HTR-8/SVneo (cell line): ENCODE measurements around the gene TRERF1.

ENCODE experiments used
- DNase-seq: peaks from one replicate; pipeline ENCODE4 v3.0.0; 2011; ENCODE audit warnings: low spot score, mixed read lengths; ENCODE audit not compliant: insufficient read length
- FAIRE-seq: peaks from 2 replicates; lab custom pipeline; 2011; peaks lifted over from hg19 to GRCh38; lab: Jason Lieb, UNC

The TRERF1 gene

DNA sequence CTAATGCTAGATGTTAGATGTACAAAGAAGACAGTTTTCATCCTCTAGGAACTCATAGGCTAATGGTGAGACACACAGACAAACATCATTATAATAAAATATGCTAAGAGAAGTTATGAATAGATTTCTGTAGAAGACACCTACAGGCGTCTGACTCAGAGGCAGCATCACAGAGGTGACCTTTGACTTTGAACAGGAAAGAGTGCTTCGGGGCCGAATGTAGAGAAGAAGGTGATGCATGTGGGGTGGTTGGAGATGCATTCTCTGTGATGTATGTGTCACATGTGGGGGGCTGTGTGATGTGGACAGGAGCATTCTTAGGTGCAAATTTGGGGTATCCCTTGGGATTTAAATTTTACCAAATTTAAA lies 271.8 kb downstream of the TRERF1 start:
- FAIRE-seq, result no peak

DNA sequence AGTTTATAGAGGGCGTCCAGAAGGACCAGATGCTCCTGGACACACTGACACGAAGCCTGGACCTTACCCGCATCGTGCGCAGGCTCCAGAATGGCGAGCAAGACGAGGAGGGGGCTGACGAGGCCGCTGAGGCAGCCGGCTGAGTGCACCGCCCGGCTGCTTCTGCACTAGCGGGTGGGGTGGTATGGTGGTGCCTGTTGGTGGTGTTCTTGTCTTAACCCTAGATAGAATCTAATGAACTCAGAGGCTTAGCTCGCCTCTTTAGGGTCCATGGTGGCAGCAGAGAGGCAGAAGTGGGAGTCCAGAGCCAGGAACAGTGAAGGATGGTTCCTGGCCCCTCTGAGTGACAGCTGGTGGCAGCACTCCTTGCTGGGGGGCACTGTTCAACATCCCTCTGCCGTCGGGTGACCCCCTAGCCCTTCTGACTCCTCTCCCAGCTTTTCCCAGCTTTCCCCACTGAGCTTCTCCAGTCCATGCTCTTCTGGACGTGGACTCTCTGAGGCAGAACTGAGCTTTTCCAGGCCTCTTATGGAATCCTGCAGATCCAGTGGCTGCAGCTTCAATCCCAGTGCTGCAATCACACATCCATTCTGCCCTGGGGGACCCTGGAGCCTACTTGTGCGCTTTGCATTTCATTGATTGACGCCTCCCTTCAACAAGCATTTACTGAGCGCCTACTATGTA lies 272.3 kb downstream of the TRERF1 start:
- DNase-seq, result no peak
- no peak for FAIRE-seq

More for the DNA sequence above, 271.8 kb downstream of the TRERF1 start:
- DNase-seq, result no peak

DNA sequence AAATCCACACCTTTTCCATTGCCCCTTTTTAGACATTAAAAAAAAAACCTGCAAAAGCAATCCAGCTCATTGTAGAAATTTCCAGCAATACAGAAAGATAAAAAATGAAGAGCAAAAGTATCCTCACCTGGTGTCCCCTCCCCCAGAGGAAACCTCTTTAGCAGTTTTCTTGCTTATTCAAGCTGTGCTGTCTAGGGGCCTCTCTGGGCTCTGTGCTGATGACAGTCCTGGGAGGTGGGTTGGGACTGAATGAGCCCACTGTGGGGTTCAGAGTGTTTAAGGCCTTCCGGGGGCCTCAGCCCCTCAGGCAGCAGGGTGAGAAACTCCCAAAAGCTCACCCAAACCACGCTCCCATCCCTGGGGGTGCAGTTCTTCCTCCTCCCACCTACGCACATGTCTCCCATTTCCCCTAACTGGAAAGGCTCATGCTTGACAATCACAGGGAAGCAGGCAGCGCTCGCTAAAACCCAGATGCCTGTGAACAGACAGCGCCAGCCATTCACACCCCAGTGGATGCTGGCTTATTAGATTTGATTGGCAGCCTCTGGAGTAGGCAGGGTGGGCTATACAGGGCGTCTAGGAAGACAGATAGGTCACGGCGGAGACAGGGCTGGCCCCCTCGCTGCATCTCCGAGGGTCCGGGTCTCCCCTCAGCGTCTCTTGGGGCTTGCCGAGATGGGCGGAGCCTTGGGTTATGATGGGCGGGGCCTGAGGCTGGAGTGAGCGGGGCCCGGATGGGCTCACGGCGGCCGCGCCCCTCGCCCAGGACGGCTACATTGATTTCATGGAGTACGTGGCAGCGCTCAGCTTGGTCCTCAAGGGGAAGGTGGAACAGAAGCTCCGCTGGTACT lies 274.0 kb downstream of the TRERF1 start:
- DNase-seq (no peak), FAIRE-seq (no peak)

DNA sequence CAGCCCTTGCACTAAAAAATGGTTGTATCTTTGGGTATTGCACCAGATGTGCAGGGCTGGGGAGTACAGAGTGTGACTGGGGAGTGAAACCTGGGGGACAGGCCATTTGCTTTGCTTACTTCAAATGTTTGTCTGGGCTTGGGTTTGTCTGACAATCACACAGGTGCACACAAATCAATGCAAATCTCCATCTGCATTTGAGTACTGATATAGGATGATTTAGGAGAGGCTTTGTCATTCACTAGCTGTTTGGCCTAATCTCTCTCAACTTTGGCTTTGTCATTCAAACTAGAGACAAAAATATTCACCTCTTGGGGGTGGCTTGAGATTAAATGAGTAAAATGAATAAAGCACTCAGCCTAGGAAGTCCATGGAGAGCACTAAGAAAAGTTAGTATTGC lies 274.7 kb downstream of the TRERF1 start:
- FAIRE-seq (no peak), DNase-seq (no peak)

DNA sequence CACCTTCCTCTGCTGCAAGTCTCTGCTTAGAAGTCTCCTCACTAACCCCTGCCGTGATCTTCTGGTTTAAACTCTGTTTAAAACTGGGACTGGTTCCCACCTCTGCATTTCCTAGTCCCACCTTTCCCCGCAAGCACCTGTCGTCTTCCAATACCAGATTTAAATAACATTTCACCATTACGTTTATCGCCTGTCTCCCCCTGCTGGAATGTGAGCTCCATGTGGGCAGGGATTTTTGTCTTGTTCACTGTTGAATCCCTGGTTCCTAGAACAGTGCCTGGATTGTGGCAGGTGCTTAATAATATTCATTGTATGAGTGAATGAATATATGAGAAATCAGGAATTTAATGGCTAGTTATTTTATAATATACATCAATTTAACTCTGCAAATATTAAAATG lies 275.9 kb downstream of the TRERF1 start:
- no peak for FAIRE-seq

More for the DNA sequence above, 275.9 kb downstream of the TRERF1 start:
- no peak for DNase-seq
